G401 (cell line): Measurements from ENCODE around the gene NLRP4. TPM values are rescaled to one million over a fixed set of nuclear protein-coding genes. Genes with fewer than 3 reads are reported as not detected.
"Not testable (repeated sequence)": the region's sequence is repeated elsewhere in the genome, so short reads cannot be mapped to it uniquely, and the experiment has no call there.

ENCODE experiments used
- DNase-seq: peaks from one replicate; pipeline ENCODE4 v3.0.0-alpha.2; 2015; ENCODE audit warnings: low spot score
- in situ Hi-C: cut with HindIII; loops from 2 replicates; pipeline ENCODE4 v1.10.0; 2016; ENCODE audit warnings: low sequenced_read_pairs, mixed read lengths
- total RNA-seq: library from RNA; depleted of rRNA; stranded (reverse); fragments of >200 nt; shearing (Covaris generic); gene quantifications from 2 replicates; pipeline ENCODE4 v1.2.3, GENCODE V29; 2014; rRNA removed

The NLRP4 gene
- total RNA-seq, 1 experiment from 2014 or later = 0.07 TPM

- in situ Hi-C loops = no loop called here
- no peak for DNase-seq
These were observed 30.8 kb downstream of the NLRP4 start for GRCh38 chr19:55867101-55867500.

DNA sequence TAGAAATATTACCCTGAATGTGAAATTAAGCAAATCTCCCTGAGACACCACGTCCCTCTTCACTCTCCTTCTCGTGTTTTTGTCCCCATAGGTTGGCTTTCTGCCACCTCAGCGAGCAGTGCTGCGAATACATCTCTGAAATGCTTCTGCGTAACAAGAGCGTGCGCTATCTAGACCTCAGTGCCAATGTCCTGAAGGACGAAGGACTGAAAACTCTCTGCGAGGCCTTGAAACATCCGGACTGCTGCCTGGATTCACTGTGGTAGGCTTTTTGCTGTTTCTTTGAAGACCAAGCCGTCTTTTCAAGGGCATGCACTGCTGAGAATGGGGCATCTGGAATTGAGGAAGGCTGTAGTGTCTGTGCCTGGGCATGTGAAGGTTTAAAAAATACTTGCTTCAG lies 34.4 kb downstream of the NLRP4 start:
- in situ Hi-C loops = no loop called here
- DNase-seq = no peak

- in situ Hi-C loops = no loop called here
- DNase-seq = no peak
These were observed 40.9 kb downstream of the NLRP4 start for GRCh38 chr19:55877211-55877610.

DNA sequence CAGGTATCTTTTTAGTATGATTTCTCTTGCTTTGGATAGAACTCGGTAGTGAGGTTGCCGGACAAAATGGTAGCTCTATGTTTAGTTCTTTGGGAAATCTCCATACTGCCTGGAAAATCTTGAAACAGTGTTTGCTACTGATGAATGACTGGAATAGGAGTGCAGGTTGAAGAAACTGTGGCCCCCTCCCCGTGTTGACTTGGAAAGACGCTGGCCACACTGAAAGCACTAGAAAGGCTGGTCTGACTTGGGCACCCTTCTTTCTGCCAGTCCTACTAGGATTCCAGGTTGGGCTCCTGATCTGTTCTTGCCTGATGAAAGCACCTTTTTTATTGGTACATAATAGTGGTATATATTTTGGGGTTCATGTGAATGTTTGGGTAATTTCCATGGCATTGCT lies 46.3 kb downstream of the NLRP4 start:
- in situ Hi-C loops = no loop called here

GRCh38 chr19:55898911-55899310 lies 62.6 kb downstream of the NLRP4 start:
- in situ Hi-C loops = no loop called here
- DNase-seq = no peak

More for the DNA sequence above, 46.3 kb downstream of the NLRP4 start:
- no peak for DNase-seq

GRCh38 chr19:55901369-55902079 lies 65.2 kb downstream of the NLRP4 start:
- DNase-seq = no peak
- in situ Hi-C loops = no loop called here

- no peak for DNase-seq
- in situ Hi-C loops = no loop called here
These were observed 65.9 kb downstream of the NLRP4 start for GRCh38 chr19:55902080-55902751.

DNA sequence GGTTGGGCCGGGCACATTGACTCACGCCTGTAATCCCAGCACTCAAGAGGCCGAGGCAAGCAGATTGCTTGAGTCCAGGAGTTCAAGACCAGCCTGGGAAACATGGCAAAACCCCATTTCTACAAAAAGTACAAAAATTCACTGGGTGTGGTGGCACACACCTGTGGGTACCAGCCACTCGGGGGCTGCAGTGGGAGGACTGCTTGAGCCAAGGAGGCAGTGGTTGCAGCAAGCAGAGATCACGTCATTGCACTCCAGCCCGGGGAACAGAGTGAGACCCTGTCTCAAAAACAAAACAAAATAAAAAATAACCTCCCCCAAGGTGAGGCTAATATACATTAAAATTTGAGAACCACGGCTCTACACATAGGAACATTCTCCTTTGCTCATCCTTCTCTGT lies 70.9 kb downstream of the NLRP4 start:
- DNase-seq = no peak
- in situ Hi-C loops = no loop called here

DNA sequence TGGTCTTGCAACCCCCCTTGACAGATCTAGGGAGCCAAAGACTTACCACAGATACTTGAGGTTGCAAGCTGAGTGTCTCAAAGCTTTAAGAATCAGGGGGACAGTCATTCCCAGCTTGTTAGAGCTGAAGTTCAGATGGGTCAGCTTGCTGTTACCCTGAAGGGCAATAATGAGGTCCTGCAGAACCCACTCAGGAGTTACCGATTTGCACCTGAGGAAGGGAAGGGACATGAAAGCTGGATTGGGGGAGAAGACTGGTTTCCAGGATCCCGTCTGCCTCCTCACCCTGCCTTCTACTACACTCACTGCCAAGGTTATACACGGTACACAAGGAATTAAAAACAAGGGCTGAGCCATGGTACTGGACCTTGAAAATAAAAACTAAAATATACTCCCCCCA lies 71.4 kb downstream of the NLRP4 start:
- in situ Hi-C loops = no loop called here
- no peak for DNase-seq

DNA sequence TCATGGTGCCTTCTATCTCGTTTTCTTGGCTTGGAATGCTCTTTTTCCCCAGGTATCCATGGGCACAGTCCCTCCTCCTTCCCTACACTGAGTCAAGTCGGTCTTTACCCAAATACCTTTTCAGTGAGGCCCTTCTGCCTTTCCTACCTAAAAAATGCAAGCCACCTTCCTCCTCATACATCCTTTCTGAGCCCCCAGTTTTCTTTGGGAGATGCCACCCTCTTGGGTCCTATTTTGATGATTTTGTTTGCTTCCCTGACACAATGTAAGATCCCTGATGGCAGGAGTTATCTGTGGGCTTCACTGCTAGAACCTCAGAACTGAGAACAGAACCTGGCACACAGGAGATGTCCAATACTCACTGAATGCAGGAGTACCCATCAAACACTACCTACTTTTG lies 73.5 kb downstream of the NLRP4 start:
- in situ Hi-C loops = no loop called here
- no peak for DNase-seq

- in situ Hi-C loops = no loop called here
- no peak for DNase-seq
These were observed 76.6 kb downstream of the NLRP4 start for GRCh38 chr19:55912916-55913315.

- DNase-seq = no peak
- in situ Hi-C loops = no loop called here
These were observed 77.4 kb downstream of the NLRP4 start for GRCh38 chr19:55913643-55914268.

DNA sequence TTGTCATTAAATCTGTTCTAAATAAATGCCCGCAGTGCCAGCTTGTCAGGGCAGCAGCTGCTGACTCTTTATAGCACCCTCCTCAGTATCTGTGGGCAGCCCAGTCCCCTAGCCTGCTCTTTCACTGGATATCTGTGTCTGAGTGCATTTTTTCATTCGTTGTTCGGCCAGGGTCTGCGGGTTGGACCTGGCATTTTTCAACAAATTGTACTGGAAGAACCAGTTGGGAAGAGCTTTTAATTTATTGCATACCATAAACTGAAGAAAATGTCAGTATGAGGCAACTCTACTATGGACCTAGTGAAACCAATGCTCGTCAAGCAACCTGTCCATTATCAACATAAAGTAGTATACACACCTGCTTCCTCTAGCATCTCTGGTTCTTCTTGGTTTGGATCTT lies 87.2 kb downstream of the NLRP4 start:
- DNase-seq = no peak
- in situ Hi-C loops = no loop called here

DNA sequence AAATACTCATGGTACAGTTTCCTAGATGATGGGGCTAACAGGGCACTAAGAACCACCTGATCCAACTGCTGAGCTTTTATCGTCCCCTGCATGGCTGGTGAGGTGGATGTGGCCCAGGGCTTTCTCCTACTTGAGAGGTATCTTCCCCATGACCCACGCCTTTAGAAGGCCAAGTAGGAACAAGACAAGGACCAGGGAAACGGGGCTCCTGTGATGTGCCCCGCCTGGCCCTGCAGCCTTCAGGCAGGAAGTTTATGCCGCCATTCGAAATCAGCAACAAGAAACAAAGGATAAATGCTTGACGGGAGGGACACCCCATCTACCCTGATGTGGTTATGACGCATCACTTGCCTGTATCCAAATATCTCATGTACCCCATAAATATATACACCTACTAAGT lies 91.7 kb downstream of the NLRP4 start:
- DNase-seq = no peak
- in situ Hi-C loops = no loop called here

DNA sequence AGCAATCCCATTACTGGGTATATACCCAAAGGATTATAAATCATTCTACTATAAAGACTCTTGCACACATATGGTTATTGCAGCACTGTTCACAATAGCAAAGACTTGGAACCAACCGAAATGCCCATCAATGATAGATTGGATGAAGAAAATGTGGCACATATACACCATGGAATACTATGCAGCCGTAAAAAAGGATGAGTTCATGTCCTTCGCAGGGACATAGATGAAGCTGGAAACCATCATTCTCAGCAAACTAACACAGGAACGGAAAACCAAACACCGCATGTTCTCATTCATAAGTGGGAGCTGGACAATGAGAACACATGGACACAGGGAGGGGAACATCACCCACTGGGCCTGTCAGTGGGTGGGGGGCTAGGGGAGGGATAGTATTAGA lies 92.9 kb downstream of the NLRP4 start:
- DNase-seq, in situ Hi-C loops: not testable (repeated sequence)

GRCh38 chr19:55930996-55931515 lies 94.7 kb downstream of the NLRP4 start:
- no peak for DNase-seq
- in situ Hi-C loops = no loop called here

Other genes starting within 250 kb of the NLRP4 start
- 5.2 and 7.7 TPM in 2 replicates for gene FIZ1, start 237.0 kb upstream of the NLRP4 start, total RNA-seq
- 8.4 and 19.8 TPM in 2 replicates for gene ZNF524, start 236.3 kb upstream of the NLRP4 start, total RNA-seq
- gene ZNF865, start 230.9 kb upstream of the NLRP4 start, total RNA-seq = 1.6 and 1.7 TPM in 2 replicates
- 6.8 and 21.0 TPM in 2 replicates for gene ZNF784, start 212.0 kb upstream of the NLRP4 start, total RNA-seq
- 5.1 and 17.4 TPM in 2 replicates for gene ZNF580, start 195.5 kb upstream of the NLRP4 start, total RNA-seq
- gene ZNF581, start 192.9 kb upstream of the NLRP4 start, total RNA-seq = 31.0 and 53.7 TPM in 2 replicates
- gene CCDC106, start 188.3 kb upstream of the NLRP4 start, total RNA-seq = 24.9 and 29.0 TPM in 2 replicates
- gene U2AF2, start 181.5 kb upstream of the NLRP4 start, total RNA-seq = 239 and 262 TPM in 2 replicates
- gene EPN1, start 161.3 kb upstream of the NLRP4 start, total RNA-seq = 40.6 and 89.1 TPM in 2 replicates
- not detected in 2 replicates for gene NLRP9, start 98.1 kb upstream of the NLRP4 start, total RNA-seq
- 0.49 and 3.1 TPM in 2 replicates for gene RFPL4A, start 77.4 kb upstream of the NLRP4 start, total RNA-seq
- 0.17 and 0.18 TPM in 2 replicates for gene RFPL4AL1, start 67.4 kb upstream of the NLRP4 start, total RNA-seq
- gene NLRP11, start 4.5 kb upstream of the NLRP4 start, total RNA-seq = 1.4 and 1.6 TPM in 2 replicates
- not detected in 2 replicates for gene NLRP13, start 95.8 kb downstream of the NLRP4 start, total RNA-seq
- not detected in 2 replicates for gene NLRP8, start 111.3 kb downstream of the NLRP4 start, total RNA-seq
- not detected in 2 replicates for gene NLRP5, start 150.2 kb downstream of the NLRP4 start, total RNA-seq